CD1c-positive myeloid dendritic cell (primary cell): ENCODE data around the gene TSPAN14.

Source experiments
- DNase-seq: peaks from one replicate; pipeline ENCODE4 v3.0.0-alpha.2; 2016; ENCODE audit errors: extremely low spot score

Gene TSPAN14

DNA sequence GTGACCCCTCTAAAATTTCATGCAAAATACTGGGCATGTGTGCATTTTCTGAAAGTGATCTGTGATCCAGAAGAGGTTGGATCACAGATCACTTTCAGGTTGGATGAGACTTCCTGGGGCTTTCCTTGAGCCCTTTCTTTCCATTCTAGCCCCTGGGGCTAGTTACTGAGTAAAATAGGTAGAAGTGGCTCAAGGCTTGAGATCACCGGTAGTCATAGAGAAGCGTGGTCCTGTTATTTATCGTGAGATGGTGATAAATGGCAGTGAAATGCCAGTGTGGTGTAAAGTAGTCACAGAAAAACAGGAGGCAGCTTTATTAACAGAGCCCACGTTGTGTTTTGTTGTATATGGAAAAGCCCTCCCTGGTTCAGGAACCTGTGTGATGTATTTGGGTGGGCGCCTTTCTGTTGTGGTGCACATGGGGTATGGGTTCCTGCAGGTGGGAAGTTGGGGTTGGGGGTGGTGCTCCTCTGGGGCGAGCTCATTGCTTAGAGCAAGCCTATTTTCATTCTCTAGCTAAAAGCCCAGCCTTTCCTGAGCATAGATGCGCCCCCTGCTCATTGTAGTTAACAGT, 49.6 kb downstream of the TSPAN14 start:
- no peak for DNase-seq

- peak; percentile 69 for DNase-seq
These were observed 50.2 kb downstream of the TSPAN14 start for GRCh38 chr10:80504158-80504811.

- DNase-seq: no peak
These were observed 50.9 kb downstream of the TSPAN14 start for GRCh38 chr10:80504897-80505465.

DNA sequence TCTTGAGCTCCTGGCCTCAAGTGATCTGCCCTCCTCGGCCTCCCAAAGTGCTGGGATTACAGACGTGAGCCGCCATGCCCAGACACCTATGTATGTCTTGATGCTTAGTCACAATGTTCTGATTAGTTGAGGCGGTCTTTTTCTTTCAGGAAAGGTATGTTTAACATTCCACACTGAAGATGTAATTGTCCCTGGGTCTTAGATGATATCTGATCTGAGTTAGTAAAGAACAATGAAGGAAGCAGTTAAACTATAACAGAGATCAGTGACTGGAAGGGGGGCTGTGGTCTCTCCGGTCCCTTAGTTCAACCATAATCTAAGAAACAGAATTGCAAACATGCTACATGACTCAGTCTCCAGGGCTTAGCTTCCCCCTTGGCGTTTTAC, 52.1 kb downstream of the TSPAN14 start:
- DNase-seq: no peak

DNA sequence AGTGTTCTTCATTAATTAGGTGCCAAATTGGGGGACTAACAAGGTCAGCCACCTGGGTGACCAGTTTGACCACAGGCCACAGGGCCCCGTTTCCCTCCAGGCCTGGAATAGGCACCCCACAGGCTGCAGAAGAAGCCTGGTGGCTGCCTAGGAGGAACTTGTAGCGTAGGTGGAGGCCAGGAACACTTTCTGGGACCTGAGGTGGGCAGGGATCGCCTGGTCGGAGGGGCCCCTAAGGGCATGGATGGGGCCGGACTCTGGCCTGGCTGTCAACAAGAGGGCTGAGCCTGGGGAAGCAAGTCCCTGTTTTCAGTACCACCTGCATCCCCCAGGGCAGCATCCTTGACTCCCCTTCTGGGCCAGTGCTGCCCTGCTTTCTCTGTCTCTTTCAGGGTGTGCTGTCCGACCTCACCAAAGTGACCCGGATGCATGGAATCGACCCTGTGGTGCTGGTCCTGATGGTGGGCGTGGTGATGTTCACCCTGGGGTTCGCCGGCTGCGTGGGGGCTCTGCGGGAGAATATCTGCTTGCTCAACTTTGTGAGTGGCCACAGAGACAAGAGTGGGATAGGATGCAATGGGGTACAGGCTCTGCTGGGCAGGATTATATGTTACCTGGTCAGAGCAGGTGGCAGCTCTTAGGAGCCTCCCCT, 52.9 kb downstream of the TSPAN14 start:
- DNase-seq: no peak

DNA sequence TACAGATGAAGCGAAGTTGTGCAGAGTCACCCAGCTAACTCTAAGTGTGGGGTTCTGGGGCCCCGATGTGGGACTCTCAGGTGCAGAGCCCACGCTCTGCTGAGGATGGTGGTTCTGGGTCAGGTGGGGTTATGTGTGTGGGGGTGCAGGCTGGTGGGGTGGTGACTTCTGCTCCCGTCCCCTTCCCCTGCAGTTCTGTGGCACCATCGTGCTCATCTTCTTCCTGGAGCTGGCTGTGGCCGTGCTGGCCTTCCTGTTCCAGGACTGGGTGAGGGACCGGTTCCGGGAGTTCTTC, 54.9 kb downstream of the TSPAN14 start:
- DNase-seq: no peak

DNA sequence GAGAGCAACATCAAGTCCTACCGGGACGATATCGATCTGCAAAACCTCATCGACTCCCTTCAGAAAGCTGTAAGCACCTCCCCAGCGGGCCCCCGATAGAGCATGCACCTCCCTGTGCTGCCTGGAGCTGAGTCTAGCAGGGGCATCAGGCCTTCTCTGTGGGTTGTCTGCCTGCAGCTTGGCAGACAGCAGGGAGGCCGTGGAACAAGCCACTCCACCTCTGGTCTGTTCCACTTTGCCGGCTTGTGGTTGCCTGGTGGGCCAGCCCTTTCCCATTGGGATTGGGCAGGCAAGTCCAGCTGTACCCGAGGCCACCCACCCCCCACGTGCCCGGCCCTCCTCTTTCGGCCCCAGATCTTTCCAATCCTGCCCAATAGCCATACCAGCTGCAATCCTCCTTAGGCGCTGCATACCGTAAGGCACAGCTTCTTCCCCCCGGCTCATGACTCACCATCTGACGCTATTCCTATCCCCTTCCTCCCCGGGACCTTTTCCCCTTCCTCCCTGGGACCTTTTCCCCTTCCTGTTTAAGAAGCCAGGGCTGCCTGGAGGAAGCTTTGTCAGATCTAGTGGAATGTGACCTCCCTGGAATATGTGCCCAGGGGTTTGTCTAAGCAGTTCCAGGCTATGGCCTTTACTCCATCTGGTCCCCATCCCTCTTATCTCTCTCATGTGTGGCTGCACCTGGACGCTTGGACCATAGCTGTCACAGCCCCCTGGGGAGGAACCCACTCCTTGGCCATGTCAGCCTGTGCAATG, 55.5 kb downstream of the TSPAN14 start:
- no peak for DNase-seq

DNA sequence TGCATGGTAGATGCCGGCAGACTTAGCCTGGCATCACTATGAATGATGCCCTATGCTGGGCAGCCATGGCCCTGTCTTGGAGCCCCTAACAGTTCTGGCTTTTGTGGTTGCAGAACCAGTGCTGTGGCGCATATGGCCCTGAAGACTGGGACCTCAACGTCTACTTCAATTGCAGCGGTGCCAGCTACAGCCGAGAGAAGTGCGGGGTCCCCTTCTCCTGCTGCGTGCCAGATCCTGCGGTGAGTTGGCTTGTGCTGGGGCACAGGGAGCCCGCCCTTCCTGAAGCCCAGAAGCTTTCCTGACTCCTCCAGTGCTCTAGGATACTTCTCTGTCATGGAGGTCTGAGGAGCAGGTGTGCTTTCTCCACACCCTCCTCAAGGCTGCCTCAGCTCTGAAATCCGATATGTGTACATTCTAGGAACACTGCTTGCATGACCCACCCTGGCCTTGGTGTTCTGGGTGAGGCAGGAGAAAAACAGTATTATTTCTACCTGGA, 58.0 kb downstream of the TSPAN14 start:
- DNase-seq: no peak

DNA sequence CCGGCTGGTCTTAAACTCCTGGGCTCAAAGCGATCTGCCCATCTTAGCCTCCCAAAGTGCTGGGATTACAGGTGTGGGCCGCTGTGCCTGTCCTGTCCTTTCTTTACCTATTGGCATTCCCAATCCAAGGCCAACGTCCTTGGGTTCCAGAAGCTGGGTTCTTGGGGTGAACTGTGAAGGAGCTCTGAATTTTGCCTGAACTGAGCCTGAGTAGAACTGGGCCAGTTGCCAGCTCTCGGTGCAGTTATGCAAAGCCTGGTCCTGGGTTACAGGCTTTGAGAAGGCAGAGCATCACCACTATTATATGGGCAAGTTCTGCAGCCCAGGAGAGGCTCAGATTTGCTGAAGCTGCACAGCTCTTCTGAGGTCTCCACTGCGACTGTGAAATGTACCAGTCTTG, 59.0 kb downstream of the TSPAN14 start:
- DNase-seq: no peak

- DNase-seq: no peak
These were observed 61.4 kb downstream of the TSPAN14 start for GRCh38 chr10:80515511-80515910.

- no peak for DNase-seq
These were observed 61.8 kb downstream of the TSPAN14 start for GRCh38 chr10:80515941-80516340.

- DNase-seq: no peak
These were observed 62.5 kb downstream of the TSPAN14 start for GRCh38 chr10:80516506-80517075.

DNA sequence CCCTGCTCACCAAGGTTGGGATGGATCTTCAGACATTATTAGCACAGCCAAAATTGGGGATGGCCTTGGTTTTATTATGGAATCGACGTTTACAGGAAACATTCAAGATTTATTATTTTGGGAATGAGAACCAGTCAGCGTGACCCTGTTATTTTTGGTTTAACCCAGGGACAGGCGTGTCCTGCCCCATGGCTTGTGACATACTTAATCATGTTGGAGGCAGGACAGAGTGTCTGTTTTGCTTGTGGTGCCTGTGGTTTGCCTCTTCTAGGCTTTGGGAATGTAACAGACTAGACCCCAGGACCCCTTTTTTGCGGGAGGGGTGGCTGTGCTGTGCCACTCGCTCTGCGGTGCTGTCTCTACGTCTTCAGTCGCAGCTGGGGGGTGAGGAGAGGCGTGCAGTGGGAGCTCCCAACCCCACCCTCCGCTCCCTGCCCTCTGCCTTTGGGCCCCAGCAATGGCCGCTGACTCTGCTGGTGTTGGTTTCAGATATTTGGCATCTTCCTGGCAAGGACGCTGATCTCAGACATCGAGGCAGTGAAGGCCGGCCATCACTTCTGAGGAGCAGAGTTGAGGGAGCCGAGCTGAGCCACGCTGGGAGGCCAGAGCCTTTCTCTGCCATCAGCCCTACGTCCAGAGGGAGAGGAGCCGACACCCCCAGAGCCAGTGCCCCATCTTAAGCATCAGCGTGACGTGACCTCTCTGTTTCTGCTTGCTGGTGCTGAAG, 63.5 kb downstream of the TSPAN14 start:
- no peak for DNase-seq

- DNase-seq: no peak
These were observed 64.2 kb downstream of the TSPAN14 start for GRCh38 chr10:80518143-80518806.

DNA sequence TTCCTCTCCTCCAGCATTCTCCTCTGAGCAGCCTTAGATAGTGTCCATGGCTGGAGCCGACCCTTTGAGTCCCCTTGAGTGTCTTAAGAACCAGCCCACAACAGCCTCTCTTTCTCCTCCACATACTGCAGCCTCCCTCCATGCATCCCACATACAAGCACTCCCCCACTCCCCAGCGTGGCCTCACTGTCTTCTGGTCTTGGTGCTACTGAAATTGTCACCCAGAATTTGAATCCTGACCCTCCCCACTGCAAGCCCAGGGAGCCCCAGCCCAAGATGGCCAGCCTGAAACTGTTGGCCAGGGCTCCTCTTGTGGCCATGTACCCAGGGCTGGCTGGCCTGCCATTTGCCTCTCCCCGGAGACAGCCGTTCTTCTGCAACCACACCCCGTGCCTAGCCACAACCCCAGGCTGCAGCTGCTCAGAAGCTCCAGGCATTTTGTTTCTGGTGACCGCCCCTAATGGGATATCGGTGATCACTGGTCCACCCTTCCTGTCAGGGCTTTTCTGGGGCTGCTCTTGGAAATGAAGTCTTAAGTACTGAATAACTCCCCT, 64.8 kb downstream of the TSPAN14 start:
- no peak for DNase-seq

DNA sequence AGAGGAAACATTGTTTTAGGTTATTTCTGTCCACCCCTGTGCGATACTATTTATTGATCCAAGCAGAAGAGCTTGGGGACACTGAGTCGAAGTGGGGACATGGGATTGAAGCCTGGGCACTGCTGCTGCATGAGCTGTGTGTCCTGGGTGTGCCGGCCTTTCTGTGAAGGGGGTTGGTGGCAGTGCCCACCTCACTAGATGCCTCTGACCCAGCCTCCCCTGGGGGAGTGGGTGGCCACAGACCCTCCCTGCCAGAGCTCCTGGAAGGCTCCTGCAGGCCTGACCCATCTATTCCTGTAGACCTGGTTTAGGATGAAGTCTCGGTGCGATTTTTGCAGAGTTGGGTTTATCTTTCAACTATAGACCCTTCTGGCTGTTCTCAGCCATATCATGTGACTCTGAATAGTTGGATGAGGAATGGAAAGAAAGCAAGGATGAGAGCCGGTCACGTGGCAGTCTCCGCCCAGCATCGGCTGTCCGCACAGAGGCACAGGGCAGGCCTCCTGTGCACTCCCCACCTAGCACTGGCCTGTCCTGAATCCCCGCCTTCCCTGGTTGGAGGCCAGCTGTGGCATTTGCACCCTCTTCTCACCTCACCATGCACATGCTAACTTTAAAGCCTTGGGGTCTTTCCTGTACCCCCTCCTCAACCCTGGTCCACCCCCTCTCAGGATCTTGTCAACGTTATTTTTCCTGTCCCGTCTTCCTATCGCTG, 66.0 kb downstream of the TSPAN14 start:
- DNase-seq: no peak

GRCh38 chr10:80520661-80521470, 66.8 kb downstream of the TSPAN14 start:
- no peak for DNase-seq

- DNase-seq: no peak
These were observed 68.8 kb downstream of the TSPAN14 start for GRCh38 chr10:80522756-80523363.

DNA sequence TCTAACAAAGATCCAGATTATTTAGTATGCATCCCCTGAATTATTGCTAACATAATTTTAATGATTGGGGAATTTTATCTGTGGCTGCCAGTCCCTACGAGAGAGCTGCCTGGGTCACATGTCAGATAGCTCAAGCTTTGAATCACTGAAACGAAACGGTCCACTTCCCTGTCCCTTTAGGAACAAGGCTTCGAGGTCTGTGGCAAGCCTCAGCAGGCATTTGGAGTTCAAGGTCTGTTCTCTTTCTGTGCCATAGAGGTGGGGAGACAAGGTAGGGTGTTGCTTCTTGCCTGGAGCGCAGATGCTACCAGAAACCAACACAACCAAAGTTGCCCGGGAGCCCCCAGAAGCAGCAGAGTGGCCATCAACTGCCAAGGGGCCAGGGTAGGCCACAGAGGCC, 69.7 kb downstream of the TSPAN14 start:
- peak; percentile 71 for DNase-seq
